ENCODE results near the gene ESAM.

- TF ChIP-seq CTCF (IDR thresholded peaks at IDR 0.05; ENCODE audit: insufficient read depth, low read length) = no peak
- no peak for TF ChIP-seq POLR2AphosphoS5 (IDR thresholded peaks at IDR 0.05; ENCODE audit: low read depth)
- no peak for TF ChIP-seq SPI1 (IDR thresholded peaks at IDR 0.05; ENCODE audit: borderline replicate concordance, low read depth)
- TF ChIP-seq GABPA (IDR thresholded peaks at IDR 0.05; ENCODE audit: low read depth) = no peak
- no peak for TF ChIP-seq REST (IDR thresholded peaks at IDR 0.05; ENCODE audit: insufficient replicate concordance, low read depth)
Observed at GRCh38 chr11:124799348-124800225, 37.5 kb upstream of the ESAM start.
